ENCODE measurements around the gene ARHGEF11. TPM values are rescaled to one million over a fixed set of nuclear protein-coding genes. Genes with fewer than 3 reads are reported as not detected.

Gene ARHGEF11
- polyA plus RNA-seq, 4 donors, result 13.2 to 31.5 (median 18.0) TPM

GRCh38 chr1:156892190-156893047, 153.1 kb downstream of the ARHGEF11 start:
- Histone ChIP-seq H3K27me3 (ENCODE audit: control insufficient read depth in 3 of 3, insufficient read depth in 3 of 3, low read length in 3 of 3) (peaks cover 2 to 68% (median 3%) of the 10 kb centered on the region in 3 donors), H3K36me3 (ENCODE audit: control insufficient read depth in 3 of 3, insufficient read depth in 2 of 3, low read depth in 1 of 3, low read length in 3 of 3) (peaks cover 0 to 4% (median 0%) of the 10 kb centered on the region in 3 donors), H3K4me1 (ENCODE audit: control insufficient read depth in 3 of 3, insufficient read depth in 2 of 3, low read depth in 1 of 3, low read length in 2 of 3) (peaks cover 0 to 8% (median 0%) of the 10 kb centered on the region in 3 donors), H3K4me3 (ENCODE audit: low read depth in 1 of 3, low read length in 3 of 3) (peak overlapping the region in 1 of 3 donors; percentile 3), H3K27ac (ENCODE audit: low read depth in 1 of 3, low read length in 2 of 3) (no peak overlapping the region), H3K9me3 (ENCODE audit: control insufficient read depth in 2 of 2, insufficient read depth in 1 of 2, low read depth in 1 of 2, low read length in 1 of 2) (peaks cover 0 to 2% of the 10 kb centered on the region in 2 donors)
- DNase-seq (peak; percentile 85 to 95), FAIRE-seq (no peak)
- WGBS, 3 donors, result 3 to 9% (median 8%) methylated on average over 43 to 48 of the region's 48 CpGs

GRCh38 chr1:156889802-156890580, 155.6 kb downstream of the ARHGEF11 start:
- FAIRE-seq, result no peak

GRCh38 chr1:156887734-156888133, 157.8 kb downstream of the ARHGEF11 start:
- H3K36me3 ChIP-seq (ENCODE audit: control insufficient read depth in 3 of 3, insufficient read depth in 2 of 3, low read depth in 1 of 3, low read length in 3 of 3), result no peaks in the 10 kb centered on the region
- H3K4me3 ChIP-seq (ENCODE audit: low read depth in 1 of 3, low read length in 3 of 3), result no peak overlapping the region
- H3K27me3 ChIP-seq (ENCODE audit: control insufficient read depth in 3 of 3, insufficient read depth in 3 of 3, low read length in 3 of 3), result peaks cover 0 to 60% (median 0%) of the 10 kb centered on the region in 3 donors
- FAIRE-seq, result no peak
- 5 to 44% (median 32%) methylated on average over 6 of the region's 6 CpGs for WGBS, 3 donors
- DNase-seq, result no peak
- no peaks in the 10 kb centered on the region for H3K9me3 ChIP-seq (ENCODE audit: control insufficient read depth in 2 of 2, insufficient read depth in 1 of 2, low read depth in 1 of 2, low read length in 1 of 2)
- H3K4me1 ChIP-seq (ENCODE audit: control insufficient read depth in 3 of 3, insufficient read depth in 2 of 3, low read depth in 1 of 3, low read length in 2 of 3), result no peaks in the 10 kb centered on the region
- no peak overlapping the region for H3K27ac ChIP-seq (ENCODE audit: low read depth in 1 of 3, low read length in 2 of 3)

More at GRCh38 chr1:156889802-156890580, 155.6 kb downstream of the ARHGEF11 start:
- no peak overlapping the region for H3K27ac ChIP-seq (ENCODE audit: low read depth in 1 of 3, low read length in 2 of 3)
- H3K4me3 ChIP-seq (ENCODE audit: low read depth in 1 of 3, low read length in 3 of 3), result no peak overlapping the region
- no peaks in the 10 kb centered on the region for H3K9me3 ChIP-seq (ENCODE audit: control insufficient read depth in 2 of 2, insufficient read depth in 1 of 2, low read depth in 1 of 2, low read length in 1 of 2)
- peaks cover 0 to 5% (median 0%) of the 10 kb centered on the region in 3 donors for H3K4me1 ChIP-seq (ENCODE audit: control insufficient read depth in 3 of 3, insufficient read depth in 2 of 3, low read depth in 1 of 3, low read length in 2 of 3)
- H3K36me3 ChIP-seq (ENCODE audit: control insufficient read depth in 3 of 3, insufficient read depth in 2 of 3, low read depth in 1 of 3, low read length in 3 of 3), result no peaks in the 10 kb centered on the region
- 36 to 42% (median 37%) methylated on average over 8 of the region's 8 CpGs for WGBS, 3 donors
- DNase-seq, result peak; percentile 75 to 84
- peaks cover 2 to 74% (median 3%) of the 10 kb centered on the region in 3 donors for H3K27me3 ChIP-seq (ENCODE audit: control insufficient read depth in 3 of 3, insufficient read depth in 3 of 3, low read length in 3 of 3)

- no peaks in the 10 kb centered on the region for H3K36me3 ChIP-seq (ENCODE audit: control insufficient read depth in 3 of 3, insufficient read depth in 2 of 3, low read depth in 1 of 3, low read length in 3 of 3)
- no peak overlapping the region for H3K4me3 ChIP-seq (ENCODE audit: low read depth in 1 of 3, low read length in 3 of 3)
- no peaks in the 10 kb centered on the region for H3K9me3 ChIP-seq (ENCODE audit: control insufficient read depth in 2 of 2, insufficient read depth in 1 of 2, low read depth in 1 of 2, low read length in 1 of 2)
- no peak overlapping the region for H3K27ac ChIP-seq (ENCODE audit: low read depth in 1 of 3, low read length in 2 of 3)
- H3K4me1 ChIP-seq (ENCODE audit: control insufficient read depth in 3 of 3, insufficient read depth in 2 of 3, low read depth in 1 of 3, low read length in 2 of 3), result no peaks in the 10 kb centered on the region
- FAIRE-seq (no peak), DNase-seq (no peak)
- H3K27me3 ChIP-seq (ENCODE audit: control insufficient read depth in 3 of 3, insufficient read depth in 3 of 3, low read length in 3 of 3), result peaks cover 0 to 56% (median 0%) of the 10 kb centered on the region in 3 donors
- WGBS, 3 donors, result 9 to 42% (median 25%) methylated on average over 3 of the region's 3 CpGs
Measured at GRCh38 chr1:156887317-156887716, 158.2 kb downstream of the ARHGEF11 start.

GRCh38 chr1:156886583-156887281, 158.8 kb downstream of the ARHGEF11 start:
- H3K27me3 ChIP-seq (ENCODE audit: control insufficient read depth in 3 of 3, insufficient read depth in 3 of 3, low read length in 3 of 3), result peaks cover 0 to 51% (median 0%) of the 10 kb centered on the region in 3 donors
- 27 to 38% (median 34%) methylated on average over 6 of the region's 6 CpGs for WGBS, 3 donors
- no peak for DNase-seq

GRCh38 chr1:156885880-156886355, 159.6 kb downstream of the ARHGEF11 start:
- peaks cover 0 to 50% (median 0%) of the 10 kb centered on the region in 3 donors for H3K27me3 ChIP-seq (ENCODE audit: control insufficient read depth in 3 of 3, insufficient read depth in 3 of 3, low read length in 3 of 3)
- H3K36me3 ChIP-seq (ENCODE audit: control insufficient read depth in 3 of 3, insufficient read depth in 2 of 3, low read depth in 1 of 3, low read length in 3 of 3), result no peaks in the 10 kb centered on the region
- no peak for DNase-seq
- no peak overlapping the region for H3K27ac ChIP-seq (ENCODE audit: low read depth in 1 of 3, low read length in 2 of 3)
- WGBS, 3 donors, result 39 to 65% (median 47%) methylated on average over 13 of the region's 13 CpGs
- H3K4me3 ChIP-seq (ENCODE audit: low read depth in 1 of 3, low read length in 3 of 3), result no peak overlapping the region
- H3K4me1 ChIP-seq (ENCODE audit: control insufficient read depth in 3 of 3, insufficient read depth in 2 of 3, low read depth in 1 of 3, low read length in 2 of 3), result no peaks in the 10 kb centered on the region
- H3K9me3 ChIP-seq (ENCODE audit: control insufficient read depth in 2 of 2, insufficient read depth in 1 of 2, low read depth in 1 of 2, low read length in 1 of 2), result no peaks in the 10 kb centered on the region
- no peak for FAIRE-seq

More at GRCh38 chr1:156886583-156887281, 158.8 kb downstream of the ARHGEF11 start:
- no peak for FAIRE-seq
- no peak overlapping the region for H3K4me3 ChIP-seq (ENCODE audit: low read depth in 1 of 3, low read length in 3 of 3)
- no peaks in the 10 kb centered on the region for H3K36me3 ChIP-seq (ENCODE audit: control insufficient read depth in 3 of 3, insufficient read depth in 2 of 3, low read depth in 1 of 3, low read length in 3 of 3)
- H3K27ac ChIP-seq (ENCODE audit: low read depth in 1 of 3, low read length in 2 of 3), result no peak overlapping the region
- H3K9me3 ChIP-seq (ENCODE audit: control insufficient read depth in 2 of 2, insufficient read depth in 1 of 2, low read depth in 1 of 2, low read length in 1 of 2), result no peaks in the 10 kb centered on the region
- H3K4me1 ChIP-seq (ENCODE audit: control insufficient read depth in 3 of 3, insufficient read depth in 2 of 3, low read depth in 1 of 3, low read length in 2 of 3), result no peaks in the 10 kb centered on the region

GRCh38 chr1:156885314-156885713, 160.2 kb downstream of the ARHGEF11 start:
- FAIRE-seq, result no peak
- Histone ChIP-seq H3K36me3 (ENCODE audit: control insufficient read depth in 3 of 3, insufficient read depth in 2 of 3, low read depth in 1 of 3, low read length in 3 of 3) (no peaks in the 10 kb centered on the region), H3K27ac (ENCODE audit: low read depth in 1 of 3, low read length in 2 of 3) (no peak overlapping the region), H3K4me3 (ENCODE audit: low read depth in 1 of 3, low read length in 3 of 3) (no peak overlapping the region), H3K4me1 (ENCODE audit: control insufficient read depth in 3 of 3, insufficient read depth in 2 of 3, low read depth in 1 of 3, low read length in 2 of 3) (no peaks in the 10 kb centered on the region), H3K9me3 (ENCODE audit: control insufficient read depth in 2 of 2, insufficient read depth in 1 of 2, low read depth in 1 of 2, low read length in 1 of 2) (no peaks in the 10 kb centered on the region), H3K27me3 (ENCODE audit: control insufficient read depth in 3 of 3, insufficient read depth in 3 of 3, low read length in 3 of 3) (peaks cover 0 to 55% (median 2%) of the 10 kb centered on the region in 3 donors)
- DNase-seq, result no peak
- WGBS, 3 donors, result 22 to 50% (median 50%) methylated on average over 1 of the region's 1 CpG

Data from small intestine (tissue), 7 donors.